Measurements from ENCODE around the gene SETD4. TPM values are rescaled to one million over a fixed set of nuclear protein-coding genes. Genes with fewer than 3 reads are reported as not detected.

Gene SETD4
- total and polyA plus RNA-seq, 2 experiments from 2014 or later, result 12.7 to 12.9 TPM

- Histone ChIP-seq H3K4me3 (no peak overlapping the region), H3K4me1 (ENCODE audit: insufficient read depth) (peaks cover 7% of the 10 kb centered on the region), H3K36me3 (ENCODE audit: low read depth) (no peaks in the 10 kb centered on the region), H3K9me2 (ENCODE audit: insufficient read depth) (no peaks in the 10 kb centered on the region), H3F3A (ENCODE audit: insufficient read depth) (peaks cover 7% of the 10 kb centered on the region; the same call in 1 of the 2 replicates), H3K27ac (no peak overlapping the region), H3K4me2 (ENCODE audit: unreplicated experiment) (no peak overlapping the region), H3K79me2 (ENCODE audit: insufficient read depth) (no peaks in the 10 kb centered on the region), H3K27me3 (replicated peaks; ENCODE audit: insufficient read depth) (no peaks in the 10 kb centered on the region), H4K20me1 (ENCODE audit: insufficient read depth) (no peaks in the 10 kb centered on the region), H2AFZ (no peak overlapping the region), H3K9me3 (ENCODE audit: low read depth) (no peaks in the 10 kb centered on the region), H3K9ac (no peak overlapping the region)
- in situ Hi-C loops (cut with MboI), result no loop called here
- WGBS, 2 experiments (ENCODE audit: low coverage in 1 of 2, low lambda C conversion rate in 2 of 2, missing lambda C conversion rate in 2 of 2), result 57 to 59% methylated on average over 3 of the region's 3 CpGs
- no peak for DNase-seq
- TF ChIP-seq EZH2phosphoT487 (IDR thresholded peaks at IDR 0.05; ENCODE audit: insufficient read depth, low read depth) (no peak), EZH2 (IDR thresholded peaks at IDR 0.05; ENCODE audit: insufficient read depth, poor library complexity, severe bottlenecking) (no peak)
These were observed 66.3 kb downstream of the SETD4 start for GRCh38 chr21:35993875-35994490.

- Histone ChIP-seq H2AFZ (no peak overlapping the region), H3K9ac (no peak overlapping the region), H3K79me2 (ENCODE audit: insufficient read depth) (no peaks in the 10 kb centered on the region), H3K27me3 (replicated peaks; ENCODE audit: insufficient read depth) (no peaks in the 10 kb centered on the region), H3K4me1 (ENCODE audit: insufficient read depth) (peaks cover 14% of the 10 kb centered on the region), H3K27ac (no peak overlapping the region), H3K4me3 (no peak overlapping the region), H3K36me3 (ENCODE audit: low read depth) (no peaks in the 10 kb centered on the region), H3K9me2 (ENCODE audit: insufficient read depth) (no peaks in the 10 kb centered on the region), H3K4me2 (ENCODE audit: unreplicated experiment) (no peak overlapping the region), H3F3A (ENCODE audit: insufficient read depth) (peaks cover 7% of the 10 kb centered on the region; the same call in 1 of the 2 replicates), H3K9me3 (ENCODE audit: low read depth) (no peaks in the 10 kb centered on the region), H4K20me1 (ENCODE audit: insufficient read depth) (no peaks in the 10 kb centered on the region)
- TF ChIP-seq EZH2phosphoT487 (IDR thresholded peaks at IDR 0.05; ENCODE audit: insufficient read depth, low read depth) (no peak), EZH2 (IDR thresholded peaks at IDR 0.05; ENCODE audit: insufficient read depth, poor library complexity, severe bottlenecking) (no peak)
- DNase-seq, result no peak
- in situ Hi-C loops (cut with MboI), result no loop called here
- WGBS, 2 experiments (ENCODE audit: low coverage in 1 of 2, low lambda C conversion rate in 2 of 2, missing lambda C conversion rate in 2 of 2), result 92 to 94% methylated on average over 6 of the region's 6 CpGs
These were observed 69.2 kb downstream of the SETD4 start for GRCh38 chr21:35991131-35991530.

GRCh38 chr21:35990609-35991008 is 69.7 kb downstream of the SETD4 start:
- no peak for DNase-seq
- Histone ChIP-seq H2AFZ (no peak overlapping the region), H3K27ac (no peak overlapping the region), H3K36me3 (ENCODE audit: low read depth) (no peaks in the 10 kb centered on the region), H3K79me2 (ENCODE audit: insufficient read depth) (no peaks in the 10 kb centered on the region), H3F3A (ENCODE audit: insufficient read depth) (peaks cover 7% of the 10 kb centered on the region; the same call in 1 of the 2 replicates), H3K4me1 (ENCODE audit: insufficient read depth) (peaks cover 14% of the 10 kb centered on the region), H3K4me3 (no peak overlapping the region), H3K9me2 (ENCODE audit: insufficient read depth) (no peaks in the 10 kb centered on the region), H3K4me2 (ENCODE audit: unreplicated experiment) (no peak overlapping the region), H3K9ac (no peak overlapping the region), H4K20me1 (ENCODE audit: insufficient read depth) (no peaks in the 10 kb centered on the region), H3K27me3 (replicated peaks; ENCODE audit: insufficient read depth) (no peaks in the 10 kb centered on the region), H3K9me3 (ENCODE audit: low read depth) (no peaks in the 10 kb centered on the region)
- in situ Hi-C loops (cut with MboI), result no loop called here
- 94 to 96% methylated on average over 5 to 9 of the region's 9 CpGs for WGBS, 2 experiments (ENCODE audit: low coverage in 1 of 2, low lambda C conversion rate in 2 of 2, missing lambda C conversion rate in 2 of 2)
- TF ChIP-seq EZH2phosphoT487 (IDR thresholded peaks at IDR 0.05; ENCODE audit: insufficient read depth, low read depth) (no peak), EZH2 (IDR thresholded peaks at IDR 0.05; ENCODE audit: insufficient read depth, poor library complexity, severe bottlenecking) (no peak)

- TF ChIP-seq EZH2phosphoT487 (IDR thresholded peaks at IDR 0.05; ENCODE audit: insufficient read depth, low read depth) (no peak), EZH2 (IDR thresholded peaks at IDR 0.05; ENCODE audit: insufficient read depth, poor library complexity, severe bottlenecking) (no peak)
- H3K4me3 ChIP-seq, result peak overlapping the region; percentile 46
- WGBS, 2 experiments (ENCODE audit: low coverage in 1 of 2, low lambda C conversion rate in 2 of 2, missing lambda C conversion rate in 2 of 2), result 4 to 7% methylated on average over 10 of the region's 10 CpGs
These were observed 71.1 kb downstream of the SETD4 start for GRCh38 chr21:35989138-35989735.

More at GRCh38 chr21:35989138-35989735, 71.1 kb downstream of the SETD4 start:
- Histone ChIP-seq H3K27ac (peak overlapping the region; percentile 97), H3F3A (ENCODE audit: insufficient read depth) (peaks cover 7% of the 10 kb centered on the region; the same call in 1 of the 2 replicates), H3K79me2 (ENCODE audit: insufficient read depth) (no peaks in the 10 kb centered on the region), H3K36me3 (ENCODE audit: low read depth) (no peaks in the 10 kb centered on the region), H3K4me2 (ENCODE audit: unreplicated experiment) (peak overlapping the region; percentile 50), H3K27me3 (replicated peaks; ENCODE audit: insufficient read depth) (no peaks in the 10 kb centered on the region), H3K4me1 (ENCODE audit: insufficient read depth) (peaks cover 14% of the 10 kb centered on the region), H4K20me1 (ENCODE audit: insufficient read depth) (no peaks in the 10 kb centered on the region), H2AFZ (peak overlapping the region; percentile 54), H3K9me2 (ENCODE audit: insufficient read depth) (no peaks in the 10 kb centered on the region), H3K9ac (peak overlapping the region; percentile 82), H3K9me3 (ENCODE audit: low read depth) (no peaks in the 10 kb centered on the region)
- DNase-seq, result peak; percentile 92
- in situ Hi-C loops (cut with MboI), result no loop called here
